ENCODE measurements around the gene WDR72.

- TF ChIP-seq CTCF (IDR thresholded peaks at IDR 0.05) (no peak), POLR2A (IDR thresholded peaks at IDR 0.05) (no peak)
Measured at GRCh38 chr15:53671545-53671944, 87.9 kb downstream of the WDR72 start.
